Measurements from ENCODE around the gene NWD2.

The NWD2 gene

GRCh38 chr4:37415845-37416369, 171.4 kb downstream of the NWD2 start:
- Histone ChIP-seq H3K9me3 (ENCODE audit: insufficient read depth, low read length) (no peaks in the 10 kb centered on the region), H3K4me3 (ENCODE audit: insufficient read length, low read depth) (no peak overlapping the region), H3K9ac (ENCODE audit: insufficient read length, low read depth) (no peak overlapping the region), H3K27me3 (ENCODE audit: insufficient read depth, insufficient read length) (no peaks in the 10 kb centered on the region), H3K36me3 (ENCODE audit: insufficient read depth, insufficient read length, low read length) (no peaks in the 10 kb centered on the region), H3K4me1 (ENCODE audit: insufficient read depth, insufficient read length) (no peaks in the 10 kb centered on the region)
- no peak for TF ChIP-seq SUZ12 (IDR thresholded peaks at IDR 0.05; ENCODE audit: extremely low read depth, insufficient read depth, insufficient read length)
- TF ChIP-seq ZNF274 (IDR thresholded peaks at IDR 0.05; ENCODE audit: low read depth, low read length) = no peak
- no peak for TF ChIP-seq YY1 (IDR thresholded peaks at IDR 0.05; ENCODE audit: insufficient read depth, insufficient read length)
- DNase-seq (ENCODE audit: low read depth, low spot score) = no peak

GRCh38 chr4:37421614-37422013, 177.1 kb downstream of the NWD2 start:
- Histone ChIP-seq H3K4me3 (ENCODE audit: insufficient read length, low read depth) (no peak overlapping the region), H3K9ac (ENCODE audit: insufficient read length, low read depth) (no peak overlapping the region), H3K9me3 (ENCODE audit: insufficient read depth, low read length) (no peaks in the 10 kb centered on the region), H3K27me3 (ENCODE audit: insufficient read depth, insufficient read length) (no peaks in the 10 kb centered on the region), H3K4me1 (ENCODE audit: insufficient read depth, insufficient read length) (no peaks in the 10 kb centered on the region), H3K36me3 (ENCODE audit: insufficient read depth, insufficient read length, low read length) (no peaks in the 10 kb centered on the region)
- DNase-seq (ENCODE audit: low read depth, low spot score) = no peak
- TF ChIP-seq SUZ12 (IDR thresholded peaks at IDR 0.05; ENCODE audit: extremely low read depth, insufficient read depth, insufficient read length) = no peak

- no peak for TF ChIP-seq ZNF274 (IDR thresholded peaks at IDR 0.05; ENCODE audit: low read depth, low read length)
- TF ChIP-seq SUZ12 (IDR thresholded peaks at IDR 0.05; ENCODE audit: extremely low read depth, insufficient read depth, insufficient read length) = no peak
- TF ChIP-seq YY1 (IDR thresholded peaks at IDR 0.05; ENCODE audit: insufficient read depth, insufficient read length) = no peak
- Histone ChIP-seq H3K9me3 (ENCODE audit: insufficient read depth, low read length) (no peaks in the 10 kb centered on the region), H3K9ac (ENCODE audit: insufficient read length, low read depth) (no peak overlapping the region)
These were observed 177.6 kb downstream of the NWD2 start for GRCh38 chr4:37422102-37422501.

GRCh38 chr4:37422638-37423037, 178.1 kb downstream of the NWD2 start:
- H3K9me3 ChIP-seq (ENCODE audit: insufficient read depth, low read length) = no peaks in the 10 kb centered on the region
- TF ChIP-seq SUZ12 (IDR thresholded peaks at IDR 0.05; ENCODE audit: extremely low read depth, insufficient read depth, insufficient read length) = no peak
- TF ChIP-seq ZNF274 (IDR thresholded peaks at IDR 0.05; ENCODE audit: low read depth, low read length) = no peak
- TF ChIP-seq YY1 (IDR thresholded peaks at IDR 0.05; ENCODE audit: insufficient read depth, insufficient read length) = no peak
- no peak overlapping the region for H3K4me3 ChIP-seq (ENCODE audit: insufficient read length, low read depth)
- DNase-seq (ENCODE audit: low read depth, low spot score) = no peak
- H3K9ac ChIP-seq (ENCODE audit: insufficient read length, low read depth) = no peak overlapping the region
- no peaks in the 10 kb centered on the region for H3K4me1 ChIP-seq (ENCODE audit: insufficient read depth, insufficient read length)
- no peaks in the 10 kb centered on the region for H3K27me3 ChIP-seq (ENCODE audit: insufficient read depth, insufficient read length)
- no peaks in the 10 kb centered on the region for H3K36me3 ChIP-seq (ENCODE audit: insufficient read depth, insufficient read length, low read length)

More at GRCh38 chr4:37422102-37422501, 177.6 kb downstream of the NWD2 start:
- Histone ChIP-seq H3K4me1 (ENCODE audit: insufficient read depth, insufficient read length) (no peaks in the 10 kb centered on the region), H3K27me3 (ENCODE audit: insufficient read depth, insufficient read length) (no peaks in the 10 kb centered on the region), H3K4me3 (ENCODE audit: insufficient read length, low read depth) (no peak overlapping the region), H3K36me3 (ENCODE audit: insufficient read depth, insufficient read length, low read length) (no peaks in the 10 kb centered on the region)
- DNase-seq (ENCODE audit: low read depth, low spot score) = no peak

GRCh38 chr4:37423310-37423709, 178.8 kb downstream of the NWD2 start:
- Histone ChIP-seq H3K36me3 (ENCODE audit: insufficient read depth, insufficient read length, low read length) (no peaks in the 10 kb centered on the region), H3K27me3 (ENCODE audit: insufficient read depth, insufficient read length) (no peaks in the 10 kb centered on the region), H3K9me3 (ENCODE audit: insufficient read depth, low read length) (no peaks in the 10 kb centered on the region), H3K4me3 (ENCODE audit: insufficient read length, low read depth) (no peak overlapping the region), H3K4me1 (ENCODE audit: insufficient read depth, insufficient read length) (no peaks in the 10 kb centered on the region), H3K9ac (ENCODE audit: insufficient read length, low read depth) (no peak overlapping the region)
- DNase-seq (ENCODE audit: low read depth, low spot score) = no peak
- no peak for TF ChIP-seq ZNF274 (IDR thresholded peaks at IDR 0.05; ENCODE audit: low read depth, low read length)
- TF ChIP-seq YY1 (IDR thresholded peaks at IDR 0.05; ENCODE audit: insufficient read depth, insufficient read length) = no peak
- TF ChIP-seq SUZ12 (IDR thresholded peaks at IDR 0.05; ENCODE audit: extremely low read depth, insufficient read depth, insufficient read length) = no peak

GRCh38 chr4:37424753-37425152, 180.2 kb downstream of the NWD2 start:
- no peak overlapping the region for H3K4me3 ChIP-seq (ENCODE audit: insufficient read length, low read depth)
- H3K9me3 ChIP-seq (ENCODE audit: insufficient read depth, low read length) = no peaks in the 10 kb centered on the region
- TF ChIP-seq SUZ12 (IDR thresholded peaks at IDR 0.05; ENCODE audit: extremely low read depth, insufficient read depth, insufficient read length) (no peak), ZNF274 (IDR thresholded peaks at IDR 0.05; ENCODE audit: low read depth, low read length) (no peak), YY1 (IDR thresholded peaks at IDR 0.05; ENCODE audit: insufficient read depth, insufficient read length) (no peak)
- no peak for DNase-seq (ENCODE audit: low read depth, low spot score)
- H3K4me1 ChIP-seq (ENCODE audit: insufficient read depth, insufficient read length) = no peaks in the 10 kb centered on the region
- no peaks in the 10 kb centered on the region for H3K27me3 ChIP-seq (ENCODE audit: insufficient read depth, insufficient read length)
- H3K36me3 ChIP-seq (ENCODE audit: insufficient read depth, insufficient read length, low read length) = no peaks in the 10 kb centered on the region
- H3K9ac ChIP-seq (ENCODE audit: insufficient read length, low read depth) = no peak overlapping the region

- Histone ChIP-seq H3K4me1 (ENCODE audit: insufficient read depth, insufficient read length) (no peaks in the 10 kb centered on the region), H3K9ac (ENCODE audit: insufficient read length, low read depth) (no peak overlapping the region), H3K27me3 (ENCODE audit: insufficient read depth, insufficient read length) (no peaks in the 10 kb centered on the region), H3K9me3 (ENCODE audit: insufficient read depth, low read length) (no peaks in the 10 kb centered on the region), H3K4me3 (ENCODE audit: insufficient read length, low read depth) (no peak overlapping the region), H3K36me3 (ENCODE audit: insufficient read depth, insufficient read length, low read length) (no peaks in the 10 kb centered on the region)
- TF ChIP-seq ZNF274 (IDR thresholded peaks at IDR 0.05; ENCODE audit: low read depth, low read length) (no peak), YY1 (IDR thresholded peaks at IDR 0.05; ENCODE audit: insufficient read depth, insufficient read length) (no peak), SUZ12 (IDR thresholded peaks at IDR 0.05; ENCODE audit: extremely low read depth, insufficient read depth, insufficient read length) (no peak)
- DNase-seq (ENCODE audit: low read depth, low spot score) = no peak
These were observed 181.3 kb downstream of the NWD2 start for GRCh38 chr4:37425857-37426256.

All from NT2/D1 (cell line).